Activated naive CD8-positive, alpha-beta T cell treated with anti-CD3 and anti-CD28 coated beads, Interleukin-2, amount 10 ng/mL, durations not matched to agents 7 days and 5 days (primary cell): ENCODE data around the gene CFAP65. TPM values are rescaled to one million over a fixed set of nuclear protein-coding genes. Genes with fewer than 3 reads are reported as not detected.

Source experiments
- ATAC-seq: fragments of 150-1000 bp; cut with Tn5 transposase; one replicate; pipeline ENCODE4 v1.10.0; 2021; ENCODE audit warnings: low read depth, moderate library complexity
- POLR2A ChIA-PET: fragments of 350-600 bp; sonication (Branson Sonifier 250); formaldehyde crosslinking; loops from one replicate; lab custom pipeline; 2021; ENCODE audit warnings: antibody characterized with exemption; lab: Charles Lee
- DNase-seq: peaks from one replicate; pipeline ENCODE4 v3.0.0; 2021
- H3K27ac Mint-ChIP-seq: one replicate; pipeline ENCODE4 v1.8.0; 2022; ENCODE audit warnings: mild to moderate bottlenecking, mixed read lengths
- H3K27me3 Mint-ChIP-seq: one replicate; pipeline ENCODE4 v1.8.0; 2022; ENCODE audit warnings: mild to moderate bottlenecking, moderate library complexity, mixed read lengths
- H3K36me3 Mint-ChIP-seq: one replicate; pipeline ENCODE4 v1.8.0; 2021; ENCODE audit warnings: mild to moderate bottlenecking, mixed read lengths
- H3K4me1 Mint-ChIP-seq: one replicate; pipeline ENCODE4 v1.8.0; 2021; ENCODE audit warnings: mixed read lengths
- H3K4me3 Mint-ChIP-seq: one replicate; pipeline ENCODE4 v1.8.0; 2022; ENCODE audit warnings: mild to moderate bottlenecking, moderate library complexity, mixed read lengths
- H3K9me3 Mint-ChIP-seq: one replicate; pipeline ENCODE4 v1.8.0; 2021; ENCODE audit warnings: mixed read lengths
- total RNA-seq, 2 experiments: library from RNA; stranded (reverse); gene quantifications; one replicate each; pipeline ENCODE4 v1.2.3, GENCODE V29; 2021

The CFAP65 gene
- total RNA-seq, 2 experiments from 2014 or later = not detected

DNA sequence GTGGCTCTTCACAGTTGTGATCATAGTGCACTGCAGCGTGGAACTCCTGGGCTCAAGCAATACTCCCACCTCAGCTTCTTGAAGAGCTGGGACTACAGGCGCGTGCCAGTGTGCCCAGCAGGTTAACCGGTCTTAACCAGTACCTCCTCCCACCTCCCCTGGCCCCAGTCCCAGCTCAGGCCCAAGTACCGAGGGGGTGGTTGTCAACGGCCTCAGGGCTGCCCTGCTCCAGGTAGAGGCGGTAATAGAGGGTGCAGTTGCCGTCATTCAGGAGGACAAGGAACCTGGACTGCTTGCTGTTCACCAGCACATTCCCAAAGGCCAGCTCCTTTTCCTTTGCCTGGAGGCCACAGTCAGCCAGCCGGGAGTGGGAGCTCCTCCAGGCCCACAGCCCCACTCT is 19.7 kb downstream of the CFAP65 start:
- no peak for DNase-seq
- ATAC-seq = no peak
- H3K27me3 Mint-ChIP-seq = peaks cover 7% of the 10 kb centered on the region
- no peak overlapping the region for H3K4me3 Mint-ChIP-seq
- no peaks in the 10 kb centered on the region for H3K4me1 Mint-ChIP-seq
- POLR2A ChIA-PET = no interaction called here
- H3K9me3 Mint-ChIP-seq = no peaks in the 10 kb centered on the region
- H3K27ac Mint-ChIP-seq = no peak overlapping the region
- no peaks in the 10 kb centered on the region for H3K36me3 Mint-ChIP-seq

DNA sequence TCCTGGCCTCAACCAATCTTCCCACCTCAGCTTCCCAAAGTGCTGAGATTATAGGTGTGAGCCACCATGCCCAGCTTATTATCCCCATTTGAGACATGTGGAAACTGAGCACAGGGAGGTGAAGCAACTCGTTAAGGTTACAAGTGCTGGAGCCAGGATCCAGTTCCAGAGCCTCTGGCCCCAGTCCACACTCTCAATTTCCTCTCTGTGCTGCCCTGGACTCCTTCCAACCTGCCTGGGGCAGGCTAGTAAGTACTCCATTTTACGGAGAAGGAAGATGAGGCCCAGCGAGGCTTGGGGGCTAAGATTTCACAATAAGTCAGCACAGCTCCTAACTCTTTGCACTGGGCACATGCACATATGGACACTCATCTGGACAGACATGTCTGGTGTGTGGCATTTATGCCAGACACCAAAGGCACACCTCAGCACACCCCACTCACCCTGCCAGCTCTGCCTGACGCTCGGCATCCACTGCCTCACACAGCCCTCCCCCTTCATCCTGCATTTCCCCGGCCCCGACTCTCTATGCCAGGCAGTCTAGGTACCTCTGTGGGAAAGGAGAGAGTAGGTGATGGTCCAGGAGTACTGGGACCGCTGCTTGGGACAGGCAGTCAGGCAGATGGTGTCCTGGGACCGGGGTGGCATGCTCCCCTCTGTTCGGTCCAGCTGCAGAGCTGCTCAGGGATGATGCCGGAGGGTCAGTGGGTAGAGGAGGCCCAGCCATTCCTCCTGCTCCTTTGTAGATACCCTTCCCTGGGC is 20.5 kb downstream of the CFAP65 start:
- Mint-ChIP-seq H3K4me1 (no peaks in the 10 kb centered on the region), H3K27ac (no peak overlapping the region), H3K9me3 (no peaks in the 10 kb centered on the region), H3K27me3 (peaks cover 7% of the 10 kb centered on the region), H3K4me3 (no peak overlapping the region), H3K36me3 (no peaks in the 10 kb centered on the region)
- DNase-seq (no peak), ATAC-seq (no peak)
- POLR2A ChIA-PET = no interaction called here

DNA sequence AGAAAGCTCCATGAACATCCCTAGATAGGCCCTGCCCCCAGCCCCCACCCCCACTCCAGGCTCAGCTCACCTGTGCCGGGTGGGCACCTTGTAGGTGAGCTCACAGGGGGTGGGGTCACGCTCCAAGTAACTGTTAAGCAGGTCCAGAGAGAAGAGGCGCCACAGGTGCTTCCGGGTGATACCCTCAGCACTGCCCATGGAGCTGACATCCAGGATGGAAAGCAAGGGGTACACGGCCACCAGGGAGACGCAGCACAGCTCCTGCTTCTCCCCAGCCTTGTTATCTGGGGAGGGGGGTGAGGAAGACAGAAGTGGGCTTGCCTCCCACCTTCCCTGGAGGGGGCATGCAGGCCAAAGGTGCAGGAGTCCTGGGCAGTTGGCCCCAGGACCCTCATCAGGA is 21.9 kb downstream of the CFAP65 start:
- DNase-seq (no peak), ATAC-seq (no peak)
- POLR2A ChIA-PET = no interaction called here
- no peaks in the 10 kb centered on the region for H3K36me3 Mint-ChIP-seq
- no peaks in the 10 kb centered on the region for H3K4me1 Mint-ChIP-seq
- no peak overlapping the region for H3K4me3 Mint-ChIP-seq
- no peaks in the 10 kb centered on the region for H3K9me3 Mint-ChIP-seq
- H3K27me3 Mint-ChIP-seq = peaks cover 6% of the 10 kb centered on the region
- no peak overlapping the region for H3K27ac Mint-ChIP-seq

DNA sequence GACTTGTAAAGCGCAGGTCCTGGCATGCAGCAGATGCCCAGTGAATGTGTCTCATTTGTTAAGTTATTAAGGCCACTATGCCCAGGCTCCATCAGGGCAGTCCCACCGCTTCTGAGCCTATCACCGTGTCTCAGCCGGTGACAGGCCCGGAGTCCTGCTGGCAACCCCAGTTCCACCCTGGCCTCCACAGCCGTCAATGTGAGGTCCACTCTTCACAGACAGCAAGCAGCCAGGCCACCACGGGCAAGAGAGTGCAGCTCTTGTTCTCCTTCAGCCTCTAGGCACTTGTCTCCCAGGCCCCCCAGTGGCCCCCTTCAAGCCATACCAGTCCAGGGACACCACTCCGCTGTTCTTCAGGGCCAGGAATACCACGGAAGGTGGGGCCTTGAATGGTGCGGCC is 22.6 kb downstream of the CFAP65 start:
- no peak for ATAC-seq
- POLR2A ChIA-PET = no interaction called here
- H3K9me3 Mint-ChIP-seq = no peaks in the 10 kb centered on the region
- no peaks in the 10 kb centered on the region for H3K36me3 Mint-ChIP-seq
- H3K4me3 Mint-ChIP-seq = no peak overlapping the region
- H3K27me3 Mint-ChIP-seq = peaks cover 11% of the 10 kb centered on the region
- DNase-seq = no peak
- H3K27ac Mint-ChIP-seq = no peak overlapping the region
- no peaks in the 10 kb centered on the region for H3K4me1 Mint-ChIP-seq

DNA sequence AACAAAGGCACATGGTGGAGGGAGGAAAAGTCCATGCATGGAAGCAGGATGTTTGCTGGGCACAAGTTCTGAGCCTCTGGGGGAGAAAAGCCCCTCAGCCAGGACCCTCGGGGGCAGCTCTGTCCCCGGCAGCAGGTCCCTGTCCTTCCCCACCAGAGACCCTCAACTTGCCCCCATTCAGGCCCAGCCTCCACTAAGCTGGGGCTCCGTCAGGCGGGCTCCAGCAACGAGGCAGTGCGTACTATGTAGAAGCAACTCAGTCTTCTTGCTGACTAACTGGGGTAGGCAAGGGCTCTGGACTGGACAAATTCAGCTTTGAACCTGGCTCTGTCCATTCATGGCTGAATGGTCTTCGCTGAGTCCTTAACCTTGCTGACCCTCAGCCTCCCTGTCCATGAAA is 23.0 kb downstream of the CFAP65 start:
- Mint-ChIP-seq H3K27me3 (peaks cover 11% of the 10 kb centered on the region), H3K4me3 (no peak overlapping the region), H3K4me1 (no peaks in the 10 kb centered on the region), H3K27ac (no peak overlapping the region), H3K9me3 (no peaks in the 10 kb centered on the region), H3K36me3 (no peaks in the 10 kb centered on the region)
- POLR2A ChIA-PET = no interaction called here
- DNase-seq (no peak), ATAC-seq (no peak)

DNA sequence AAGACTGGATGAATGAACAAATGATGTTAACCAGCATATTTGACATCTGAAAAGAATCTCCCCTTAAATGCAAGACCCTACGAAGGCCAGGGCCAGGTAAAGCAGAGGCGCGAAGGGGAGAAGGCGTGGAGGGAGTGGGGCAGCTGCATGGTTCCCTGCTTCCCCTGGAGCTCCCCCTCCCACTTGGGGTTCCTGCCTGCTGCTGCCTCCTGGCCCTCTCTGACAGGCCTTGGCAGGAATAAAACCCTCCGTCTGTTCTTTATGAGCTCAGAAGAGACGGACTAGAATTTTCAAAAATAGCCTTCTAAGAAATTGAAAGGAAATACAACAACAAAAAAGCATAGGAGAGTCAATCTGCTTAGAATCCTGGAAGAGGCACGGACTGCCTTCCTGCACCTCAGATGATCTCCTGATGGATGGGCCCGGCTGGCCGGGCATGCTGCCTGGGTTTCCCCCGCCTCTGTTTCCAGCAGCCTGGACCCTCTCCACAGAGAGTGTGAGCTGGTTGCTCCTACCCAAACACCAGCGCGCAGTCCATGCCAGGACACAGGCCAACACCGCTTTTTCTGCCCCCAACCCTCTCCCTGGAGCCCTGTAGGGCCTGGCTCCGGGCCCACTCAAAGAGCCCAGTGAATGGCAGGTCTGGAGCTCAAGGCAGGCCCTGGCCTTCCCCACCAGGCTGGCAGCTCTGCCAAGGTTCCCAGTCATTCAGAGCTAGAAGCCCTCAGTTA is 23.9 kb downstream of the CFAP65 start:
- H3K4me3 Mint-ChIP-seq = no peak overlapping the region
- H3K4me1 Mint-ChIP-seq = no peaks in the 10 kb centered on the region
- H3K27ac Mint-ChIP-seq = no peak overlapping the region
- no peaks in the 10 kb centered on the region for H3K9me3 Mint-ChIP-seq
- H3K27me3 Mint-ChIP-seq = peaks cover 11% of the 10 kb centered on the region
- ATAC-seq (no peak), DNase-seq (no peak)
- POLR2A ChIA-PET = no interaction called here
- no peaks in the 10 kb centered on the region for H3K36me3 Mint-ChIP-seq

DNA sequence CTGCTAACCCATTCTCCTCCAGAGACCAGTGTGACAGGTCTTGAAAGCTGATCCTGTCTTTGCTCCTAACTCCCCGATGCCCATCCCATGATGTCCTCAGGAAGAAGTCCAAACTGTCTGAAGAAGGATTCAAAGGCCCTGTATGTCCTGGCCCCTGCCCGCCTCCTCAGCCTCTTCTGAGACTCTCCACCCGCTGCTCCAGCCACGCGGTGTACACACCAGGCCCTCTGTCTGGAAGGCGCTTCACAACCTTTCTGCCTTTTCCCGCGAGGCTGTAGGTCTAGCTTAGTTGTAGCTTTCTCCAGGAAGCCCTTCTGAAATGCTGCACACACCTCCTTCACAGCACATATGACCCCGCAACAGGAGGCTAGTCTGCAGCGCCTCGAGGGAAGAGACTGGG is 24.6 kb downstream of the CFAP65 start:
- ATAC-seq (no peak), DNase-seq (no peak)
- Mint-ChIP-seq H3K36me3 (no peaks in the 10 kb centered on the region), H3K27ac (no peak overlapping the region), H3K27me3 (peaks cover 11% of the 10 kb centered on the region), H3K4me1 (no peaks in the 10 kb centered on the region), H3K4me3 (no peak overlapping the region), H3K9me3 (no peaks in the 10 kb centered on the region)
- POLR2A ChIA-PET = no interaction called here

DNA sequence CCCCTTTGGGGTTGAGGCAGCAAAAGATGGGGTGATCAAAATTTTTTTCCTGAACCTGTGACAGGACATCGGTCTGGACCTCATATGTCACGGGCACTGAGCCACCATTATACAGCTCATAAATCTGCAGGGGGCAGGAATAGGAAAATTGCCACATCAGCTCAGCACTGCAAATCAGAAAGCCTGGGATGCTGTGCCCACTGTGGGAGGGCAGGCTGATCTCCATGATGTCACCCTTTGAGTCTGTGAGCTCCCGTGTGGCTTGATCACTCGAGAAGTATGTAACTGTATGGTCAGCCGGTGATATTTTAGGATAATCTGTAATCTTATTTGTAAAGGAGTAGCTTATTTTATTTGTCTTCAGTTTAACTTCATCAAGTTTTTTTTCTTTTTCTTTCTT is 30.4 kb downstream of the CFAP65 start:
- no peak overlapping the region for H3K4me3 Mint-ChIP-seq
- H3K36me3 Mint-ChIP-seq = no peaks in the 10 kb centered on the region
- no peak for ATAC-seq
- H3K27ac Mint-ChIP-seq = no peak overlapping the region
- peaks cover 19% of the 10 kb centered on the region for H3K27me3 Mint-ChIP-seq
- POLR2A ChIA-PET = interaction anchor here (0.8 kb wide), 1 partner anchor 34 kb away, joined by 13 read pairs; no protein-coding TSS in a partner anchor
- no peaks in the 10 kb centered on the region for H3K4me1 Mint-ChIP-seq
- no peaks in the 10 kb centered on the region for H3K9me3 Mint-ChIP-seq
- no peak for DNase-seq

DNA sequence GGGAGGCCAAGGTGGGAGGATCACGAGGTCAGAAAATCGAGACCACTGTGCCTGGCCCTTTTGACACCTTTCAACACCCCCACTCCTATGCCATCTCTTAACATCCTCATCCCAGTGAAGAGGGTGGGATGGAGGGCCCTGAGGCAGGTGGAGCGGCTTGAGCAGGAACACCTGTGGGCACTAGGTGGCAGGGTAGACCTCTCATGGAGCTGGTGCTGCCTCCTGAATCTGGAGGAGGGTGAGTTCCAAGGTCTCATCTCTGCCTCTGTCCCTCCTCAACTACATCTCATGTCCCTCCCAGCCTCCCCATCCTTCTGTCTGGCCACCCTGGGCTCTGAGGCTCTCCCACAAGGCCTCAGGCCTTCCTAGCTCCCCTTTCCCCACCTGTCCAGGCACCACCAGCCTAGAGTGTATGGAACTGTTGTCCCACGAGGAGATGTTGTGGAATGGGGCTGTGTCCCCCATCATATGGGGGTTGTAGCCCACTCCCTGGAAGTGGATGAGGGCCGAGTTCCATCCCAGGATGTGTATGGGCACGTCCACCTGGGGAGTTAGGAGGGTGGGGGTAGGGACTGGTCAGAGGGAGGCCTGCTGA is 31.1 kb downstream of the CFAP65 start:
- peaks cover 25% of the 10 kb centered on the region for H3K27me3 Mint-ChIP-seq
- no peak overlapping the region for H3K27ac Mint-ChIP-seq
- ATAC-seq (peak; percentile 45), DNase-seq (no peak)
- H3K36me3 Mint-ChIP-seq = no peaks in the 10 kb centered on the region
- no peaks in the 10 kb centered on the region for H3K4me1 Mint-ChIP-seq
- H3K4me3 Mint-ChIP-seq = no peak overlapping the region
- POLR2A ChIA-PET = interaction anchor here (0.8 kb wide), 1 partner anchor 34 kb away, joined by 13 read pairs; no protein-coding TSS in a partner anchor
- no peaks in the 10 kb centered on the region for H3K9me3 Mint-ChIP-seq

DNA sequence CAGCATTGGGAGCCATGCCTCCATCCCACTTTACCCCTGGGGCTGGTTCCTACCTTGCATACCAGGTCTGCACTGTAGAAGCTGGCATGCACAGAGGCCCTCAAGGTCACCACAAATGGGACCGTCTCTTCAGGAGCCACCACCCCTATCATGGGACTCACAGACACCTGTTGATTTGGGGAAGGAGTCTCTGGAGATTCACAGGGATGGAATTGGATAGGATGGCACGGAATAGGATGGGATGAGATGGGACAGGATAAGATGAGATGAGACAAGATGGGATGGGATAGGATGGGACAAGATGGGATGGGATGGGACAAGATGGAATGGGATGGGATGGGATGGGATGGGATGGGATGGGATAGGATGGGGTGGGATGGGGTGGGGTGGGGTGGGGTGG is 32.0 kb downstream of the CFAP65 start:
- Mint-ChIP-seq H3K27me3 (peaks cover 31% of the 10 kb centered on the region), H3K4me1 (no peaks in the 10 kb centered on the region)
- no peak for DNase-seq

DNA sequence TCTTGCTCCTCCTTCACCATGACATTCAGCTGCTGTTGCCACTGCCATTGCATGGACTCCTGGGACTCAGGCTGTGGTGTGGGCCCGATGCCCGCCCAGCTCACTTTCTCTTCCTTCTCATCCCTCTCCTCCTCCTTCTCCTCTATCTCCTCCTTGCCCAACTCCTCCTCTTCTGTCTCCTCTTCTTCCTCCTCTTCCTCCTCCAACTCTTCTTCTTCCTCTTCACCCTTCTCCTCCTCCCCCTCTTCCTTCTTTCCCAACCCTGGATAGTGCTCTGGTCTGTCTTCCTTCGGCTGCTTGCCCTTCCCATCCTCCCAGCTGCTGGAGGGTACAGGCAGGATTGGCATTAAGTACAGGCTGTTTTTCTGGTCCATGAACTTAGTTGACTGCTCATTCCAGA is 37.3 kb downstream of the CFAP65 start:
- Mint-ChIP-seq H3K27me3 (peaks cover 65% of the 10 kb centered on the region), H3K36me3 (no peaks in the 10 kb centered on the region), H3K9me3 (no peaks in the 10 kb centered on the region), H3K4me1 (peaks cover 4% of the 10 kb centered on the region), H3K4me3 (no peak overlapping the region), H3K27ac (no peak overlapping the region)
- no peak for ATAC-seq
- POLR2A ChIA-PET = no interaction called here
- DNase-seq = no peak

More for the DNA sequence above, 32.0 kb downstream of the CFAP65 start:
- POLR2A ChIA-PET = no interaction called here
- no peak overlapping the region for H3K4me3 Mint-ChIP-seq
- no peak overlapping the region for H3K27ac Mint-ChIP-seq
- no peaks in the 10 kb centered on the region for H3K9me3 Mint-ChIP-seq
- no peak for ATAC-seq
- H3K36me3 Mint-ChIP-seq = no peaks in the 10 kb centered on the region

DNA sequence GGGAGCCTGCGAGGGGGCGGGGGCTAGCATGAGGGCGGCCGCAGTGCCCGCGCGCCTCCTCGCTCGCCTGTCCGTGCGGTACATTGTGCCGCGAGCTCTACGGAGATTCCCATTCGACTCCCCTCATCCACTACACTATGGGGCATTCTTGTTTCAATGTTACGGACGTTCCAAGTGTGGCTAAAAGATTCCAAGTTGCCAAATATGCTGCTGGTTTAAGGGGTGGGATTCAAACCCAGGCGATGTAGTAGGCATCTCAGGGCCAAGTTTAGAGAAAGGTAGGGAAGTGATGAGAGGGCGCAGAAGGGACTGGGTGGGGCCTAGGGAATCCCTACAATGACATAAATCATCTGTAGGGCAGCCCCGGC is 38.1 kb downstream of the CFAP65 start:
- no peak overlapping the region for H3K27ac Mint-ChIP-seq
- no peak for ATAC-seq
- H3K9me3 Mint-ChIP-seq = no peaks in the 10 kb centered on the region
- H3K36me3 Mint-ChIP-seq = no peaks in the 10 kb centered on the region
- peaks cover 70% of the 10 kb centered on the region for H3K27me3 Mint-ChIP-seq
- H3K4me3 Mint-ChIP-seq = no peak overlapping the region
- POLR2A ChIA-PET = no interaction called here
- no peak for DNase-seq
- H3K4me1 Mint-ChIP-seq = peaks cover 4% of the 10 kb centered on the region

DNA sequence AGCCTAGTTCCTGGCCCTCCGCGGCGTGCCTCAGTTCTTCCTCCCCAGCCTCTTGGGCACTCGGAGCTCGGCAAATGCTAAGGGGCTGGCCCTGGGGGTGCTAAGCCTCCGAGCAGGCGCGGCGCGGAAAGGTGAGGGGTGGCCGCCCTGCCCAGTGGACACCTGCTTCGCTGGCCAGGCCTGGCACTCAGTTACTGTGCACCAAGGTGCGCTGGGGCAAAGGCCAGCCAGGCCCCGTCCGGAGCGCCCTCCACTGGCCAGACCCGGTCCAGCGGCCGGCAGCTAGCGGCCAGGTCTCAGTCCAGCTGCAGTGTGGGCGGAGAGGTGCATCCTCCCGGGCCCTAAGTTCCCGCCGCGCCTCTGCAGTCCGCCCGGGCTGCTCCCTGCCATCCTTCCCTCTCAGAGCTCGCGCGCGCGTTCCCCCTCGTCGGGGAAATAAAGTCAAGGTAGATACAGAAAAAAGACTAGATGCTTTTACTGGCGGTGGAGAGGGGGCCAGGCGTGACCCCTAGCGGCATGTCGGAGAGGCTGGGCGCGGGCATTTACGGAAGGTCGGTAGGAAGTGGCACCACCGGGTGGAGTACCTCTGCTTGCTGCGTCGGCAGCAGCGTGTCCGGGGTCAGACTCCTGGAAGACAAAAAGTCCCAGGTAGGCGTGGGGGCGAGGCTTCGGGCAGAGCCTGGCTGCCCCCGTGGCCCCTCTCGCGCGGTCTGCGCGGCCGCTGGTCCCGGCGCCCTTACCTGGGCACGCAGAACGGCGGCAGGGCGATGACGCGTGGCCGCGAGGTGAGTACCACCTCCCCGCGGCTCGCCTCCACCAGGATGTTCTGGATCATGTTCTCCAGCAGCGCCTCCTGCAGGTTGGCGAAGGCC is 38.7 kb downstream of the CFAP65 start:
- Mint-ChIP-seq H3K4me3 (peak overlapping the region; percentile 60), H3K27ac (no peak overlapping the region), H3K27me3 (peaks cover 74% of the 10 kb centered on the region), H3K4me1 (peaks cover 4% of the 10 kb centered on the region), H3K9me3 (no peaks in the 10 kb centered on the region), H3K36me3 (no peaks in the 10 kb centered on the region)
- DNase-seq (peak; percentile 60), ATAC-seq (peak; percentile 31)
- POLR2A ChIA-PET = no interaction called here
